ENCODE results near the gene BBS2.

Gene BBS2

GRCh38 chr16:56475201-56475600, 44.6 kb downstream of the BBS2 start:
- no peak for DNase-seq

- DNase-seq, result no peak
Measured at GRCh38 chr16:56470666-56471065, 49.2 kb downstream of the BBS2 start.

GRCh38 chr16:56470232-56470631, 49.6 kb downstream of the BBS2 start:
- no peak for DNase-seq

- no peak for DNase-seq
Measured at GRCh38 chr16:56469748-56470147, 50.1 kb downstream of the BBS2 start.

GRCh38 chr16:56468800-56469199, 51.0 kb downstream of the BBS2 start:
- DNase-seq, result no peak

GRCh38 chr16:56466344-56466743, 53.5 kb downstream of the BBS2 start:
- no peak for DNase-seq

GRCh38 chr16:56463153-56463552, 56.7 kb downstream of the BBS2 start:
- DNase-seq, result no peak

- DNase-seq, result no peak
Measured at GRCh38 chr16:56462064-56462796, 57.6 kb downstream of the BBS2 start.

GRCh38 chr16:56460101-56460500, 59.7 kb downstream of the BBS2 start:
- DNase-seq, result no peak

- no peak for DNase-seq
Measured at GRCh38 chr16:56457927-56458470, 61.8 kb downstream of the BBS2 start.

- no peak for DNase-seq
Measured at GRCh38 chr16:56451753-56452689, 67.8 kb downstream of the BBS2 start.

- peak; percentile 72 for DNase-seq
Measured at GRCh38 chr16:56450986-56451752, 68.7 kb downstream of the BBS2 start, which contains the start of the genes NUDT21 and OGFOD1. Gene NUDT21, minus strand, starts transcription at chr16:56451332. Its CDS starts 130 bp downstream, at chr16:56451202. Gene OGFOD1, plus strand, starts transcription at chr16:56451554. Its CDS starts 59 bp downstream, at chr16:56451613.

- DNase-seq, result no peak
Measured at GRCh38 chr16:56450275-56450985, 69.4 kb downstream of the BBS2 start.

- no peak for DNase-seq
Measured at GRCh38 chr16:56448005-56448404, 71.8 kb downstream of the BBS2 start.

- DNase-seq, result no peak
Measured at GRCh38 chr16:56447286-56447685, 72.5 kb downstream of the BBS2 start.

GRCh38 chr16:56438038-56438437, 81.8 kb downstream of the BBS2 start:
- no peak for DNase-seq

- no peak for DNase-seq
Measured at GRCh38 chr16:56436258-56436657, 83.6 kb downstream of the BBS2 start.

Measured in NCI-H2081 treated with DMSO at 0.1 percent for 48 hours (cell line).